ENCODE data around the gene SPEG.

DNA sequence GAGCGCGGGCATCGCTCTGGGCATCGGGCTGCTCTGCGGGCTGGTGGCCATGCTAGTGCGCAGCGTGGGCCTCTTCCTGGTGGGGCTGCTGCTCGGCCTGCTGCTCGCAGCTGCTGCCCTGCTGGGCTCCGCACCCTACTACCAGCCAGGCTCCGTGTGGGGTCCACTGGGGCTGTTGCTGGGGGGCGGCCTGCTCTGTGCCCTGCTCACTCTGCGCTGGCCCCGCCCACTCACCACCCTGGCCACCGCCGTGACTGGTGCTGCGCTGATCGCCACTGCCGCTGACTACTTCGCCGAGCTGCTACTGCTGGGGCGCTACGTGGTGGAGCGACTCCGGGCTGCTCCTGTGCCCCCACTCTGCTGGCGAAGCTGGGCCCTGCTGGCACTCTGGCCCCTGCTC, 113.0 kb downstream of the SPEG start:
- TF ChIP-seq POLR2AphosphoS5 (IDR thresholded peaks at IDR 0.05; ENCODE audit: low read depth, low read length) (no peak), POLR2A (IDR thresholded peaks at IDR 0.05; ENCODE audit: low read depth, low read length) (no peak), TAF1 (IDR thresholded peaks at IDR 0.05; ENCODE audit: low read depth, low read length) (no peak), SPI1 (IDR thresholded peaks at IDR 0.05; ENCODE audit: low read depth, low read length) (no peak), POU2F2 (IDR thresholded peaks at IDR 0.05; ENCODE audit: low read depth, low read length) (no peak)
